H1 (cell line): ENCODE results near the gene EPHA3. TPM values are rescaled to one million over a fixed set of nuclear protein-coding genes. Genes with fewer than 3 reads are reported as not detected.

Experiments
- CTCF ChIA-PET: fragments of 300-600 bp; sonication (Branson Sonifier 250); formaldehyde crosslinking; loops from one replicate; lab custom pipeline; 2021; ENCODE audit not compliant: partially characterized antibody; lab: Charles Lee
- POLR2A ChIA-PET: fragments of 300-600 bp; sonication (Branson Sonifier 250); formaldehyde crosslinking; loops from one replicate; lab custom pipeline; 2021; ENCODE audit warnings: inconsistent platforms; ENCODE audit not compliant: partially characterized antibody; lab: Charles Lee
- DNase-seq, 2 experiments: peaks; one replicate each; pipeline versions ENCODE4 v3.0.0 to v3.0.0-alpha.2; 2010 to 2022; ENCODE audit warnings: low spot score in 2 of 2, low read depth in 1 of 2, mixed read lengths in 1 of 2
- FAIRE-seq: peaks from 2 replicates; lab custom pipeline; 2011; peaks lifted over from hg19 to GRCh38; lab: Jason Lieb, UNC
- H2AFZ ChIP-seq: 2 replicates; pipeline ENCODE4 v1.8.1; 2012; ENCODE audit warnings: low read length, inconsistent platforms
- H2AK5ac ChIP-seq: 2 replicates; pipeline ENCODE4 v1.6.1; 2013; ENCODE audit warnings: low read depth, low read length
- H2BK120ac ChIP-seq: replicated peaks from 2 replicates; pipeline ENCODE3; 2013; ENCODE audit warnings: low read depth, low read length, inconsistent platforms
- H2BK12ac ChIP-seq: 2 replicates; pipeline ENCODE4 v1.6.1; 2013; ENCODE audit warnings: low read depth, low read length
- H2BK15ac ChIP-seq: 2 replicates; pipeline ENCODE4 v1.6.1; 2013; ENCODE audit warnings: low read length
- H2BK20ac ChIP-seq: 2 replicates; pipeline ENCODE4 v1.6.1; 2013; ENCODE audit warnings: low read length
- H2BK5ac ChIP-seq: 2 replicates; pipeline ENCODE4 v1.6.1; 2013; ENCODE audit warnings: low read depth, low read length
- H3K14ac ChIP-seq: 2 replicates; pipeline ENCODE4 v1.6.1; 2013; ENCODE audit warnings: inconsistent platforms; ENCODE audit not compliant: insufficient read length
- H3K18ac ChIP-seq: 2 replicates; pipeline ENCODE4 v1.6.1; 2013; ENCODE audit warnings: low read length; ENCODE audit errors: extremely low read depth
- H3K23ac ChIP-seq: 2 replicates; pipeline ENCODE4 v1.6.1; 2013; ENCODE audit warnings: inconsistent platforms; ENCODE audit not compliant: insufficient read length
- H3K23me2 ChIP-seq: 2 replicates; pipeline ENCODE4 v1.6.1; 2013; ENCODE audit warnings: low read depth, low read length
- H3K27ac ChIP-seq: 2 replicates; pipeline ENCODE4 v1.6.1; 2011; ENCODE audit warnings: low read depth, low read length, inconsistent platforms
- H3K27me3 ChIP-seq, 4 experiments: replicated peaks in 1 of 4; 1 replicate in 1 of 4; 2 replicates in 3 of 4; pipeline versions ENCODE4 v1.6.1 to v1.8.1; 2011 to 2013; ENCODE audit warnings: low read length in 3 of 4, mild to moderate bottlenecking in 3 of 4, inconsistent platforms in 2 of 4, mixed read lengths in 2 of 4, moderate library complexity in 1 of 4; ENCODE audit not compliant: control insufficient read depth in 3 of 4, insufficient read depth in 3 of 4; ENCODE audit errors: extremely low read depth in 1 of 4
- H3K36me3 ChIP-seq, 4 experiments: 2 replicates each; pipeline versions ENCODE4 v1.6.1 to v1.8.1; 2011 to 2013; ENCODE audit warnings: mild to moderate bottlenecking in 4 of 4, low read length in 3 of 4, moderate library complexity in 2 of 4, control low read depth in 1 of 4, inconsistent platforms in 1 of 4; ENCODE audit not compliant: insufficient read depth in 4 of 4, control insufficient read depth in 2 of 4
- H3K4ac ChIP-seq: replicated peaks from 2 replicates; pipeline ENCODE3; 2013; ENCODE audit warnings: low read length, low read depth, mixed read lengths, inconsistent platforms; ENCODE audit not compliant: insufficient read length
- H3K4me1 ChIP-seq, 4 experiments: replicated peaks in 1 of 4; 1 replicate in 1 of 4; 2 replicates in 3 of 4; pipeline versions ENCODE4 v1.6.1 to v1.8.1; 2011 to 2013; ENCODE audit warnings: low read length in 3 of 4, inconsistent platforms in 2 of 4, mixed read lengths in 1 of 4; ENCODE audit not compliant: insufficient read depth in 4 of 4, control insufficient read depth in 3 of 4
- H3K4me2 ChIP-seq, 2 experiments: 2 replicates each; pipeline versions ENCODE4 v1.6.1 to v1.8.1; 2011 to 2013; ENCODE audit warnings: low read depth in 2 of 2, low read length in 2 of 2, control low read depth in 1 of 2, inconsistent platforms in 1 of 2, mild to moderate bottlenecking in 1 of 2; ENCODE audit not compliant: insufficient read depth in 1 of 2
- H3K4me3 ChIP-seq, 4 experiments: fragments of 200-600, 300-600 bp in 1 of 4; sonication (generic), shearing (Covaris generic), sonication (Bioruptor Twin) in 1 of 4; 2 replicates each; pipeline versions ENCODE4 v1.5.1 to v1.8.1; 2011 to 2016; ENCODE audit warnings: low read length in 4 of 4, low read depth in 3 of 4, control low read depth in 2 of 4, inconsistent platforms in 2 of 4, mild to moderate bottlenecking in 2 of 4, mixed read lengths in 1 of 4, moderate library complexity in 1 of 4; ENCODE audit not compliant: insufficient read depth in 2 of 4; ENCODE audit errors: extremely low read depth in 1 of 4
- H3K56ac ChIP-seq: replicated peaks from 2 replicates; pipeline ENCODE3; 2013; ENCODE audit warnings: low read depth, mild to moderate bottlenecking, mixed read lengths, low read length, inconsistent platforms; ENCODE audit not compliant: insufficient read length
- H3K79me1 ChIP-seq: 2 replicates; pipeline ENCODE4 v1.6.1; 2013; ENCODE audit warnings: low read depth, low read length, control low read depth
- H3K79me2 ChIP-seq, 2 experiments: 2 replicates each; pipeline versions ENCODE4 v1.6.1 to v1.8.1; 2012 to 2013; ENCODE audit warnings: low read length in 2 of 2, mild to moderate bottlenecking in 2 of 2, inconsistent platforms in 1 of 2; ENCODE audit not compliant: insufficient read depth in 2 of 2, control insufficient read depth in 1 of 2
- H3K9ac ChIP-seq, 4 experiments: replicated peaks in 1 of 4; 1 replicate in 1 of 4; 2 replicates in 3 of 4; pipeline versions ENCODE4 v1.6.1 to v1.8.1; 2011 to 2013; ENCODE audit warnings: low read depth in 3 of 4, low read length in 3 of 4, control low read depth in 2 of 4, mild to moderate bottlenecking in 2 of 4, moderate library complexity in 2 of 4, inconsistent platforms in 1 of 4; ENCODE audit errors: extremely low read depth in 1 of 4
- H3K9me3 ChIP-seq, 2 experiments: 2 replicates each; pipeline versions ENCODE4 v1.6.1 to v1.8.1; 2012 to 2013; ENCODE audit warnings: mild to moderate bottlenecking in 2 of 2, moderate library complexity in 2 of 2, control low read depth in 1 of 2, inconsistent platforms in 1 of 2, low read depth in 1 of 2, low read length in 1 of 2, mixed read lengths in 1 of 2; ENCODE audit not compliant: insufficient read depth in 2 of 2
- H4K20me1 ChIP-seq, 2 experiments: replicated peaks in 1 of 2; 2 replicates each; pipeline versions ENCODE3 to v1.8.1; 2011 to 2013; ENCODE audit warnings: inconsistent platforms in 2 of 2, low read length in 2 of 2, mild to moderate bottlenecking in 1 of 2; ENCODE audit not compliant: insufficient read depth in 2 of 2, control insufficient read depth in 1 of 2
- H4K5ac ChIP-seq: 2 replicates; pipeline ENCODE4 v1.6.1; 2013; ENCODE audit warnings: low read length, low read depth, mixed read lengths, inconsistent platforms; ENCODE audit not compliant: insufficient read length
- H4K8ac ChIP-seq: 2 replicates; pipeline ENCODE4 v1.8.0; 2013; ENCODE audit warnings: mild to moderate bottlenecking, moderate library complexity, low read length, inconsistent platforms; ENCODE audit not compliant: insufficient read depth; ENCODE audit errors: extremely low read depth
- H4K91ac ChIP-seq: replicated peaks from 2 replicates; pipeline ENCODE3; 2013; ENCODE audit warnings: low read length, mixed read lengths, inconsistent platforms; ENCODE audit not compliant: insufficient read length
- CTBP2 ChIP-seq: IDR thresholded peaks from 2 replicates; pipeline ENCODE4 v1.7.0; 2011; ENCODE audit warnings: borderline replicate concordance, mild to moderate bottlenecking, moderate library complexity, mixed read lengths, low read length; ENCODE audit not compliant: insufficient read depth, insufficient read length
- EGR1 ChIP-seq: IDR thresholded peaks from 2 replicates; pipeline ENCODE4 v1.6.1; 2011; ENCODE audit warnings: low read depth, low read length, borderline replicate concordance
- GTF2F1 ChIP-seq: IDR thresholded peaks from 2 replicates; pipeline ENCODE4 v1.6.1; 2012; ENCODE audit warnings: low read depth, low read length, improper control_type of control experiment, borderline replicate concordance
- KDM1A ChIP-seq: fragments of 200-600, 300-600 bp; sonication (generic); IDR thresholded peaks from 2 replicates; pipeline ENCODE4 v1.7.1; 2016; ENCODE audit warnings: mild to moderate bottlenecking, low read length, borderline replicate concordance
- NRF1 ChIP-seq: IDR thresholded peaks from 2 replicates; pipeline ENCODE4 v1.6.1; 2011; ENCODE audit warnings: mild to moderate bottlenecking, low read depth, low read length, improper control_type of control experiment
- POLR2AphosphoS5 ChIP-seq: IDR thresholded peaks from 2 replicates; pipeline ENCODE4 v1.6.1; 2011; ENCODE audit warnings: low read depth, low read length
- SIRT6 ChIP-seq: IDR thresholded peaks from one replicate; pipeline ENCODE4 v1.7.1; 2012; ENCODE audit warnings: low read length, inconsistent platforms
- SIX5 ChIP-seq: IDR thresholded peaks from 2 replicates; pipeline ENCODE4 v1.6.1; 2011; ENCODE audit warnings: mild to moderate bottlenecking, low read depth, low read length
- SP1 ChIP-seq: IDR thresholded peaks from 2 replicates; pipeline ENCODE4 v1.6.1; 2011; ENCODE audit warnings: low read depth, low read length
- SUZ12 ChIP-seq: fragments of 200-600 bp; sonication (generic); IDR thresholded peaks from 2 replicates; pipeline ENCODE4 v1.6.1; 2012; ENCODE audit warnings: mild to moderate bottlenecking, inconsistent platforms, low read length, moderate library complexity, mixed read lengths
- TCF12 ChIP-seq: IDR thresholded peaks from 2 replicates; pipeline ENCODE4 v1.6.1; 2011; ENCODE audit warnings: low read depth, mild to moderate bottlenecking, low read length
- YY1 ChIP-seq: IDR thresholded peaks from 2 replicates; pipeline ENCODE4 v1.6.1; 2011; ENCODE audit warnings: low read depth, mild to moderate bottlenecking, low read length
- WGBS, 2 experiments: shearing (Covaris generic) in 1 of 2; methylation state at CpG; one replicate each; pipeline versions ENCODE4 v1.1.6 to v1.1.7; 2013 to 2015; ENCODE audit warnings: low lambda C conversion rate in 2 of 2, mixed read lengths in 2 of 2, inconsistent platforms in 1 of 2, low coverage in 1 of 2, missing lambda C conversion rate in 1 of 2; ENCODE audit not compliant: insufficient replicate concordance in 2 of 2, insufficient coverage in 1 of 2, insufficient read length in 1 of 2; ENCODE audit errors: extremely low coverage in 1 of 2, missing lambda C conversion rate in 1 of 2; 5-methylcytosine and 5-hydroxymethylcytosine counted together
- polyA plus RNA-seq, 7 experiments: library from polyadenylated mRNA; depleted of rRNA in 3 of 7; stranded (reverse) in 5 of 7; unstranded in 2 of 7; fragments of >200 nt in 5 of 7; fragments of 200-250 nt in 2 of 7; gene quantifications; 1 replicate in 5 of 7; 2 replicates in 1 of 7; 4 replicates in 1 of 7; pipeline versions ENCODE4 v1.2.1 to v1.2.3, GENCODE V29; 2011 to 2013; ENCODE audit warnings: missing spikeins in 2 of 7, mixed read lengths in 2 of 7
- total RNA-seq: library from RNA; stranded (reverse); fragmentation: NEBNext Ultra II Directional; extraction: Animal tissue kit (Norgen Biotek cat#: 25700); gene quantifications from 2 replicates; pipeline ENCODE4 v1.2.1, GENCODE V29; 2021
- TF ChIP-seq, protein P1 (sequence below): IDR thresholded peaks from 2 replicates; pipeline ENCODE4 v1.6.1; 2011; ENCODE audit warnings: low read length, improper control_type of control experiment

The EPHA3 gene
- total and polyA plus RNA-seq, 2 of the 8 experiments (the other 6 are each of a cell fraction or from before 2014, with no cell fraction given), result 0.09 to 0.22 TPM

DNA sequence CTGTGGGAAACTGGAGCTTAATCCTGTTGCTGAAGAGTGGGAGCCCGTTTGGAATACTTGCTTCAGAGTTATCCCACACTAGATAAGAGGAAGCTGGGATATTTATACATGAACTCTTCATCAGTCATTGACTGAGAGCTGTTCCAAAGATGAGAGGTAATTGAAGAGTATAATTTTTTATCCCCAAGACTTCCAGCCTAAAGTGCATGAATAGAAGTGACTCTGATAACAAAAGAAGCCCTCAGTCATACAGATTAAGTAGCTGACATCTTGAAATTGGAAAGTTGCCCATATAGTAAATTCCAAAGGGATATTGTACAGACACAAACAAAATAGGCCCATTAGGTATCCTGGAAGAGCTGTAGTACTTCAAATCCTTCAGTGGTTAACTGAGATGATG is 268.0 kb downstream of the EPHA3 start:
- no peak for DNase-seq
- Histone ChIP-seq H3K56ac (no peak overlapping the region), H4K8ac (no peak overlapping the region), H3K79me2 (no peaks in the 10 kb centered on the region), H3K14ac (no peak overlapping the region), H3K9me3 (no peaks in the 10 kb centered on the region), H2AK5ac (no peak overlapping the region), H4K91ac (no peak overlapping the region), H4K5ac (no peak overlapping the region), H2AFZ (no peak overlapping the region), H3K27ac (no peak overlapping the region), H3K23ac (no peak overlapping the region), H2BK15ac (no peak overlapping the region), H2BK12ac (no peak overlapping the region), H3K36me3 (no peaks in the 10 kb centered on the region), H3K4me1 (peaks cover 0 to 12% (median 4%) of the 10 kb centered on the region in 4 experiments; a peak in 3 of 7 replicates), H3K18ac (no peak overlapping the region), H3K9ac (no peak overlapping the region), H2BK5ac (no peak overlapping the region), H2BK120ac (no peak overlapping the region), H3K4me2 (no peak overlapping the region), H2BK20ac (no peak overlapping the region), H3K4me3 (no peak overlapping the region), H3K27me3 (no peaks in the 10 kb centered on the region), H3K23me2 (no peaks in the 10 kb centered on the region), H3K79me1 (no peaks in the 10 kb centered on the region), H4K20me1 (no peaks in the 10 kb centered on the region), H3K4ac (no peak overlapping the region)
- WGBS, 2 experiments, result 86% methylated on average over 1 of the region's 1 CpG; no CpG with 5 or more reads in 1 of the 2 experiments
- ChIA-PET POLR2A (no interaction called here), CTCF (no interaction called here)
- no peak for TF ChIP-seq SUZ12
- TF ChIP-seq GTF2F1, result no peak
- no peak for TF ChIP-seq SIX5
- TF ChIP-seq KDM1A, result no peak
- TF ChIP-seq, protein P1, sequence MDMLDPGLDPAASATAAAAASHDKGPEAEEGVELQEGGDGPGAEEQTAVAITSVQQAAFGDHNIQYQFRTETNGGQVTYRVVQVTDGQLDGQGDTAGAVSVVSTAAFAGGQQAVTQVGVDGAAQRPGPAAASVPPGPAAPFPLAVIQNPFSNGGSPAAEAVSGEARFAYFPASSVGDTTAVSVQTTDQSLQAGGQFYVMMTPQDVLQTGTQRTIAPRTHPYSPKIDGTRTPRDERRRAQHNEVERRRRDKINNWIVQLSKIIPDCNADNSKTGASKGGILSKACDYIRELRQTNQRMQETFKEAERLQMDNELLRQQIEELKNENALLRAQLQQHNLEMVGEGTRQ, result no peak
- no peak for TF ChIP-seq TCF12
- no peak for TF ChIP-seq NRF1
- TF ChIP-seq POLR2AphosphoS5, result no peak
- no peak for TF ChIP-seq EGR1
- TF ChIP-seq CTBP2, result no peak
- no peak for TF ChIP-seq SIRT6
- no peak for TF ChIP-seq SP1
- TF ChIP-seq YY1, result no peak
- FAIRE-seq, result no peak
